Mesodermal cell (in vitro differentiated cells): ENCODE data around the gene CDH16.

Experiments
- H3K27ac ChIP-seq: 2 replicates; pipeline ENCODE4 v1.7.0; 2013; ENCODE audit warnings: mild to moderate bottlenecking, low read depth, low read length, moderate library complexity; ENCODE audit not compliant: severe bottlenecking
- H3K36me3 ChIP-seq: 2 replicates; pipeline ENCODE4 v1.7.1; 2013; ENCODE audit warnings: mild to moderate bottlenecking, low read length, moderate library complexity; ENCODE audit not compliant: control insufficient read depth, insufficient read depth
- H3K4me1 ChIP-seq: one replicate; pipeline ENCODE4 v1.7.1; 2013; ENCODE audit warnings: mild to moderate bottlenecking, low read length; ENCODE audit not compliant: insufficient read depth, control insufficient read depth, poor library complexity, severe bottlenecking
- H3K4me3 ChIP-seq: 2 replicates; pipeline ENCODE4 v1.7.0; 2013; ENCODE audit warnings: low read length, control low read depth, mild to moderate bottlenecking; ENCODE audit not compliant: insufficient read depth, poor library complexity, severe bottlenecking; ENCODE audit errors: extremely low read depth
- H3K9me3 ChIP-seq: 2 replicates; pipeline ENCODE4 v1.7.1; 2013; ENCODE audit warnings: mild to moderate bottlenecking, low read length, moderate library complexity; ENCODE audit not compliant: control insufficient read depth
- WGBS, 2 experiments: methylation state at CpG; one replicate each; pipeline ENCODE4 v1.1.5; 2013; ENCODE audit warnings: missing lambda C conversion rate in 2 of 2; ENCODE audit not compliant: insufficient coverage in 2 of 2; 5-methylcytosine and 5-hydroxymethylcytosine counted together

Gene CDH16

DNA sequence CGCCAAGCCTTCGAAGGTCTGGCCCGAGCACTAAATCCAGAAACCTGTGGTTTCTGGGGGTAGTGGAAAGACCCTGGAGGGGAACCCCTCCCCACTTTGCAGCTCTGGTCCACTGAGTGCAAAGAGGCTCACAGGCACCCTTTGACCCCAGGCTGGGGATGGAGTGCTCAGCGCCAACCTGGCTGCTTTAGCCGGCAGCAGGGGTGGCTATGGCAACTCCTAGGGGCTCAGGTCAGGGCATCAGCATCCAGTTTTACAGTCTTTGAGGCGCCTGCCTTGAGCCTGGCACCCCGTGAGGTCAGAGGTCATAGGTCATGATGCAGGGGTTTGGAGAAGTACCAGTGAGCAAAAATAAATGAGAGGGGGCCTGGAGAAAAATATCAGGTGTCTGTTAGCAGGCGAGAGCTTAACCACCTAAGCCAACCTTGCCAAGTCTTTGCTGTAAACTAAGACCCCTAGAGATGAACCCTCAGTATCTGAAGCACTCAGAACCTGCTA lies 56.6 kb downstream of the CDH16 start:
- Histone ChIP-seq H3K9me3 (no peaks in the 10 kb centered on the region), H3K4me3 (no peak overlapping the region)
- WGBS, 2 experiments, result 88 to 96% methylated on average over 7 of the region's 8 CpGs

DNA sequence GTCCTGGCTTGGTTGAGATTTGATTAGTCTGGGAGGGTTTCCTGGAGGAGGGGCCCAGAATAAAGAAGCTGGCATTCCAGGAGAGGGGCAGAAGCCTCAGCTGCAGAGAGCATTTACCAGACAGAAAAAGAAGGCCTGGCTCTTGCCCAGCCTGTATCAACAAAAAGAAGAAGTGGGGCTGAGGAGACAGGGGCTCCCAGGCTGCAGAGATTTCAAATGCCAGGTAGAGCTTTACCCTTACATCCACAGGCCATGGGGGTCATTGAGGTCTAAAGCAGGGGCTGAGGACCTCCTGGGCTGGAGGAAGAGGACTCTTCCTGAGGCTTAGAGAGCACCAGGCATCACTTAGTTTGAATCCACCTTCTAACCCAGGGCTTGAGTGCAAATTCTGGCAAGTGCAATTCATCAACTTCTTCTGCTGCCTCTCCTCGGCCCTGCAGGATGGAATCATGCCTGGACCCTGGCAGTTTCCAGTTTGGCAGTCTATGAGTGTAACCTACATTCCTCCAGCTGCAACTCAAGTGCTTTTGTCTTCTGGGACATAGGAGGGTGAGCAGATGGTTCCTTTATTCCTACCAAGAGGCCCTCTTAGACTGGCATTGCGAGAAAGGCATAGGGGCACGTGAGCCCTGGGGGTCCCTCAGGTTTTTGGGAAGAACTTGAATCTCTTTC lies 59.2 kb downstream of the CDH16 start:
- Histone ChIP-seq H3K4me3 (no peak overlapping the region), H3K27ac (no peak overlapping the region), H3K36me3 (no peaks in the 10 kb centered on the region), H3K9me3 (no peaks in the 10 kb centered on the region), H3K4me1 (peaks cover 3% of the 10 kb centered on the region)
- WGBS, 2 experiments, result 92 to 93% methylated on average over 3 of the region's 3 CpGs

More for the DNA sequence above, 56.6 kb downstream of the CDH16 start:
- Histone ChIP-seq H3K36me3 (no peaks in the 10 kb centered on the region), H3K27ac (no peak overlapping the region), H3K4me1 (peaks cover 3% of the 10 kb centered on the region)

DNA sequence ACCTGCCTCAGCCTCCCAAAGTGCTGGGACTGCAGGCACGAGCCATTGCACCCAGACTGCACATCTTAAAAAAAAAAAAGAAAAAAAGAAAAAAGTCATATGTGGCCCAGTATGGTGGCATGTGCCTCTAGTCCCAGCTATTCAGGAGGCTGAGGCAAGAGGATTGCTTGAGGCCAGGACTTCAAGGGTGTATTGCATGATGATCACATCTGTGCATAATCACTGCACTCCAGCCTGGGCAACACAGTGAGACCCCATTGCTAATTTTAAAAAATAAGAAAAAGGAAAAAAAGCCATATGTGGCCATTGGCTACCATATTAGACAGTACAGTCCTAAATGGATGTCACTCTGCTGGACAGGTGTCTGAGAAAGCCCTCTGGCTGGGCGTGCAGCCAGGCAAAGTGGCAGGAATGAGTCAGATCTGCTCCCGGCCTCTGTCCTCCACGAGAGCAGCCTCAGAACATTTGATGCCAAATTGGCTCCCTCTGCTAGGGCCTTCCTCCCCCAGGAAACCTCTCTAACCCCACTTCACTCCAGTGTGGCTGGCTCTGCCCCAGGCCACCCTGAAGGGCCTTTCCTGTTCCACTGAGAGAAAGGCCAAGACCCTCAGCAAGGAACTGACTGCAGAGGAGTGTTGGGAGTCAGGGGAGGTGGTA lies 59.8 kb downstream of the CDH16 start:
- Histone ChIP-seq H3K4me3 (no peak overlapping the region), H3K27ac (no peak overlapping the region), H3K9me3 (no peaks in the 10 kb centered on the region), H3K36me3 (no peaks in the 10 kb centered on the region), H3K4me1 (peaks cover 3% of the 10 kb centered on the region)
- 81 to 93% methylated on average over 2 to 4 of the region's 4 CpGs for WGBS, 2 experiments
